Endothelial cell of umbilical vein (primary cell): Measurements from ENCODE around the gene DSG4. TPM values are rescaled to one million over a fixed set of nuclear protein-coding genes. Genes with fewer than 3 reads are reported as not detected.

Source experiments
- BruUV-seq: library from RNA; stranded (reverse); fragments of 400-500 nt; replicated peaks from 2 replicates; lab custom pipeline; 2021; lab: Mats Ljungman, UMichigan
- CTCF ChIA-PET: fragments of 300-600, 350-600 bp; sonication (Branson Sonifier 250); formaldehyde crosslinking; loops from one replicate; lab custom pipeline; 2021; ENCODE audit warnings: antibody characterized with exemption, inconsistent platforms; lab: Charles Lee
- POLR2A ChIA-PET: fragments of 300-600, 350-600 bp; sonication (Branson Sonifier 250); formaldehyde crosslinking; loops from one replicate; lab custom pipeline; 2021; ENCODE audit warnings: antibody characterized with exemption, inconsistent platforms; lab: Charles Lee
- DNase-seq: peaks from one replicate; pipeline ENCODE4 v3.0.0-alpha.2; 2011; ENCODE audit warnings: low read depth, low spot score
- FAIRE-seq: peaks from 2 replicates; lab custom pipeline; 2011; peaks lifted over from hg19 to GRCh38; lab: Jason Lieb, UNC
- H2AFZ ChIP-seq: 2 replicates; pipeline ENCODE4 v1.6.0; 2012; ENCODE audit warnings: low read depth, low read length, control low read depth, inconsistent platforms
- H3K27ac ChIP-seq: 2 replicates; pipeline ENCODE4 v1.5.1; 2011; ENCODE audit warnings: low read depth, mild to moderate bottlenecking, control low read depth, low read length, moderate library complexity; ENCODE audit not compliant: insufficient read depth
- H3K27me3 ChIP-seq, 2 experiments: 2 replicates each; pipeline versions ENCODE4 v1.6.0 to v1.6.1; 2011; ENCODE audit warnings: low read length in 2 of 2, mixed read lengths in 1 of 2; ENCODE audit not compliant: control insufficient read depth in 2 of 2, insufficient read depth in 2 of 2
- H3K36me3 ChIP-seq, 2 experiments: 2 replicates in 1 of 2; 3 replicates in 1 of 2; pipeline ENCODE4 v1.5.1; 2011; ENCODE audit warnings: low read length in 2 of 2, mild to moderate bottlenecking in 1 of 2, moderate library complexity in 1 of 2; ENCODE audit not compliant: control insufficient read depth in 2 of 2, insufficient read depth in 2 of 2; ENCODE audit errors: extremely low read depth in 1 of 2
- H3K4me1 ChIP-seq: 3 replicates; pipeline ENCODE4 v1.5.1; 2011; ENCODE audit warnings: mild to moderate bottlenecking, low read length; ENCODE audit not compliant: control insufficient read depth, insufficient read depth; ENCODE audit errors: extremely low read depth
- H3K4me2 ChIP-seq: 2 replicates; pipeline ENCODE4 v1.6.1; 2011; ENCODE audit warnings: low read length, control low read depth, mixed read lengths; ENCODE audit not compliant: insufficient read depth
- H3K4me3 ChIP-seq, 3 experiments: fragments of 200-600 bp in 1 of 3; sonication (generic), shearing (Covaris generic) in 1 of 3; replicated peaks in 1 of 3; 2 replicates each; pipeline ENCODE4 v1.5.1; 2011 to 2016; ENCODE audit warnings: control low read depth in 3 of 3, low read length in 3 of 3, mild to moderate bottlenecking in 2 of 3, inconsistent platforms in 1 of 3, low read depth in 1 of 3, moderate library complexity in 1 of 3; ENCODE audit not compliant: insufficient read depth in 1 of 3
- H3K79me2 ChIP-seq: 2 replicates; pipeline ENCODE4 v1.6.0; 2012; ENCODE audit warnings: low read length, inconsistent platforms; ENCODE audit not compliant: control insufficient read depth, insufficient read depth
- H3K9ac ChIP-seq: replicated peaks from 2 replicates; pipeline ENCODE3; 2011; ENCODE audit warnings: low read length, control low read depth; ENCODE audit not compliant: insufficient read depth; ENCODE audit errors: extremely low read depth
- H3K9me1 ChIP-seq: replicated peaks from 3 replicates; pipeline ENCODE4 v1.6.0; 2011; ENCODE audit warnings: mild to moderate bottlenecking, low read length; ENCODE audit not compliant: control insufficient read depth, insufficient read depth; ENCODE audit errors: extremely low read depth
- H3K9me3 ChIP-seq: replicated peaks from 2 replicates; pipeline ENCODE4 v1.5.1; 2012; ENCODE audit warnings: low read length, inconsistent platforms; ENCODE audit not compliant: control insufficient read depth, insufficient read depth
- H4K20me1 ChIP-seq: replicated peaks from 2 replicates; pipeline ENCODE3; 2011; ENCODE audit warnings: mild to moderate bottlenecking, low read length; ENCODE audit not compliant: control insufficient read depth, insufficient read depth; ENCODE audit errors: extremely low read depth
- EZH2 ChIP-seq: IDR thresholded peaks from 2 replicates; pipeline ENCODE4 v1.6.1; 2012; ENCODE audit warnings: borderline replicate concordance, low read depth, mild to moderate bottlenecking, moderate library complexity, low read length, inconsistent platforms; ENCODE audit not compliant: severe bottlenecking
- FOS ChIP-seq: IDR thresholded peaks from 2 replicates; pipeline ENCODE4 v1.6.1; 2011; ENCODE audit warnings: mild to moderate bottlenecking, low read length, moderate library complexity, borderline replicate concordance; ENCODE audit not compliant: insufficient read depth
- GATA2 ChIP-seq: IDR thresholded peaks from 2 replicates; pipeline ENCODE4 v1.7.0; 2011; ENCODE audit warnings: low read depth, mild to moderate bottlenecking, moderate library complexity, mixed read lengths, low read length; ENCODE audit not compliant: insufficient read length, insufficient read depth
- JUN ChIP-seq: IDR thresholded peaks from 2 replicates; pipeline ENCODE4 v1.6.1; 2011; ENCODE audit warnings: borderline replicate concordance, low read depth; ENCODE audit not compliant: insufficient read length, insufficient read depth
- MYC ChIP-seq: IDR thresholded peaks from one replicate; pipeline ENCODE4 v1.6.1; 2011; ENCODE audit warnings: mild to moderate bottlenecking, low read depth, low read length
- POLR2A ChIP-seq: IDR thresholded peaks from 2 replicates; pipeline ENCODE4 v1.6.1; 2012; ENCODE audit warnings: low read depth, mild to moderate bottlenecking, control low read depth, low read length
- POLR2AphosphoS5 ChIP-seq: IDR thresholded peaks from 2 replicates; pipeline ENCODE4 v1.6.1; 2012; ENCODE audit warnings: low read depth, mild to moderate bottlenecking, control low read depth, low read length, moderate library complexity; ENCODE audit not compliant: insufficient read depth
- dilution Hi-C: fragments of 300-500 bp; cut with MboI; formaldehyde crosslinking; loops from one replicate; pipeline ENCODE4 v1.15.0; 2019; ENCODE audit warnings: low sequenced_read_pairs; ENCODE audit not compliant: extremely low pct_ligation_motif_present
- intact Hi-C: fragments of 100-400 bp; cut with micrococcal nuclease; formaldehyde crosslinking; loops from one replicate; pipeline ENCODE4 v1.10.0; 2022
- polyA plus RNA-seq, 4 experiments: library from polyadenylated mRNA; depleted of rRNA in 3 of 4; stranded (reverse) in 3 of 4; unstranded in 1 of 4; fragments of >200 nt; gene quantifications; 2 replicates each; pipeline versions ENCODE4 v1.2.1 to v1.2.3, GENCODE V29; 2011 to 2012; ENCODE audit warnings: missing spikeins in 1 of 4
- small RNA-seq: library from RNA; depleted of rRNA; stranded (forward); fragments of <200 nt; gene quantifications from one replicate; pipeline ENCODE3, GENCODE V24; 2012; ENCODE audit warnings: low replicate concordance, low read depth; ENCODE audit not compliant: insufficient read depth, insufficient read length
- total RNA-seq: library from RNA; stranded (reverse); gene quantifications from 2 replicates; pipeline ENCODE4 v1.2.3, GENCODE V29; 2021
- TF ChIP-seq, protein P1 (sequence below), 2 donors: IDR thresholded peaks; 1 replicate in 1 of 2; 2 replicates in 1 of 2; pipeline ENCODE4 v1.5.1; 2011; ENCODE audit warnings: low read length in 2 of 2, mild to moderate bottlenecking in 2 of 2, moderate library complexity in 2 of 2, control low read depth in 1 of 2, inconsistent platforms in 1 of 2, low read depth in 1 of 2; ENCODE audit not compliant: insufficient read depth in 1 of 2; ENCODE audit errors: extremely low read depth in 1 of 2
- TF ChIP-seq, protein P2 (sequence below): IDR thresholded peaks from 2 replicates; pipeline ENCODE4 v1.6.1; 2011; ENCODE audit not compliant: insufficient read depth, insufficient read length

The DSG4 gene
- total and polyA plus RNA-seq, 2 donors (not counting 3 experiments of a cell fraction or from before 2014, with no cell fraction given) = not detected

DNA sequence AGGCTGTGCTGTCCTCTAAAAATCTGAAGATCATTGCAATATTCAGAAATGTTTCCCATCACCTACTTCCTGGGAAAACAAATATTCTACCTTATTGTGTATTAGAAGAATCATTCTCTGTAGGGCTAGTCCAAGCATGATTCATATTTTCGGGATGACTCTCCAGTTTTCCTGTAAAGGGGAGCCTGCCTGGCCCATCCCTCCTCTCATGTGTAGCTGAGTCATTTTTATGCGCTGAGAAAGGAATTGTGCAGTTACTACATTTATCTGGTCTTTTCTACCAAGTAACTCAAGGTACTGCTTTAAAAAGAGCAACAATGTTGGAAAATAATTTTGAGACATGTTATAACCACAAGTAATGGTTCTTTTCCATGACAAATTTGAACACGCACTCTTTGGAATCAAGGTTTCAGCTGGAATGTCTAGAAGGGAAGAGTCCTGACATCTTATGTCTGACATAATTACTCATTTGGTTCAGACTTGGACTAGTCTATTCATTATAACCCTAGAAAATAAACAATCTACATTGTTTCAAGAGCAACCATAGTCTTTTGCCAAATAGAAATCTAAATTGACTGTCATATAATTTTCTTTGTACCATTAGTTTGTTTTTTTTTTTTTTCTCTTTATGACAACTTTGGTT is 77.6 kb downstream of the DSG4 start:
- Histone ChIP-seq H2AFZ (no peak overlapping the region), H3K9ac (no peak overlapping the region), H4K20me1 (no peaks in the 10 kb centered on the region), H3K36me3 (no peaks in the 10 kb centered on the region), H3K9me1 (no peaks in the 10 kb centered on the region), H3K79me2 (no peaks in the 10 kb centered on the region), H3K27ac (no peak overlapping the region), H3K27me3 (no peaks in the 10 kb centered on the region), H3K4me2 (no peak overlapping the region), H3K4me3 (no peak overlapping the region), H3K9me3 (no peaks in the 10 kb centered on the region), H3K4me1 (no peaks in the 10 kb centered on the region)
- FAIRE-seq (no peak), DNase-seq (no peak)
- intact Hi-C loops (no loop called here), dilution Hi-C loops (no loop called here)
- TF ChIP-seq, protein P1, sequence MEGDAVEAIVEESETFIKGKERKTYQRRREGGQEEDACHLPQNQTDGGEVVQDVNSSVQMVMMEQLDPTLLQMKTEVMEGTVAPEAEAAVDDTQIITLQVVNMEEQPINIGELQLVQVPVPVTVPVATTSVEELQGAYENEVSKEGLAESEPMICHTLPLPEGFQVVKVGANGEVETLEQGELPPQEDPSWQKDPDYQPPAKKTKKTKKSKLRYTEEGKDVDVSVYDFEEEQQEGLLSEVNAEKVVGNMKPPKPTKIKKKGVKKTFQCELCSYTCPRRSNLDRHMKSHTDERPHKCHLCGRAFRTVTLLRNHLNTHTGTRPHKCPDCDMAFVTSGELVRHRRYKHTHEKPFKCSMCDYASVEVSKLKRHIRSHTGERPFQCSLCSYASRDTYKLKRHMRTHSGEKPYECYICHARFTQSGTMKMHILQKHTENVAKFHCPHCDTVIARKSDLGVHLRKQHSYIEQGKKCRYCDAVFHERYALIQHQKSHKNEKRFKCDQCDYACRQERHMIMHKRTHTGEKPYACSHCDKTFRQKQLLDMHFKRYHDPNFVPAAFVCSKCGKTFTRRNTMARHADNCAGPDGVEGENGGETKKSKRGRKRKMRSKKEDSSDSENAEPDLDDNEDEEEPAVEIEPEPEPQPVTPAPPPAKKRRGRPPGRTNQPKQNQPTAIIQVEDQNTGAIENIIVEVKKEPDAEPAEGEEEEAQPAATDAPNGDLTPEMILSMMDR (IDR thresholded peaks at IDR 0.05; ENCODE audit: extremely low read depth in 1 of 2, insufficient read depth in 1 of 2, low read depth in 1 of 2, low read length in 2 of 2) = no peak
- no peak for TF ChIP-seq MYC
- no peak for TF ChIP-seq POLR2A
- TF ChIP-seq GATA2 = no peak
- no peak for TF ChIP-seq POLR2AphosphoS5
- TF ChIP-seq JUN = no peak
- TF ChIP-seq, protein P2, sequence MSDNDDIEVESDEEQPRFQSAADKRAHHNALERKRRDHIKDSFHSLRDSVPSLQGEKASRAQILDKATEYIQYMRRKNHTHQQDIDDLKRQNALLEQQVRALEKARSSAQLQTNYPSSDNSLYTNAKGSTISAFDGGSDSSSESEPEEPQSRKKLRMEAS = no peak
- TF ChIP-seq EZH2 = no peak
- TF ChIP-seq FOS = no peak
- BruUV-seq = no TSS peak
- ChIA-PET POLR2A (no interaction called here), CTCF (no interaction called here)

Small RNAs within 50 kb of the gene (small RNA-seq; reads per million reads assigned to genes)
- not detected for gene RF00019
- gene RNU6-167P = not detected

Other genes starting within 250 kb of the DSG4 start
- gene DSC1, start 213.9 kb upstream of the DSG4 start, total RNA-seq = not detected in 2 replicates
- gene DSC1, start 213.9 kb upstream of the DSG4 start, polyA plus RNA-seq = not detected in 2 replicates
- not detected in 2 replicates for gene DSG1, start 58.6 kb upstream of the DSG4 start, total RNA-seq
- not detected in 2 replicates for gene DSG1, start 58.6 kb upstream of the DSG4 start, polyA plus RNA-seq
- gene DSG3, start 71.0 kb downstream of the DSG4 start, total RNA-seq = 0.07 TPM in 2 replicates
- gene DSG3, start 71.0 kb downstream of the DSG4 start, polyA plus RNA-seq = not detected in 2 replicates
- 0.04 TPM in 1 of 2 replicates, not detected in the other for gene DSG2, start 121.4 kb downstream of the DSG4 start, total RNA-seq
- 0.04 TPM in 1 of 2 replicates, not detected in the other for gene DSG2, start 121.4 kb downstream of the DSG4 start, polyA plus RNA-seq
- gene TTR, start 215.1 kb downstream of the DSG4 start, total RNA-seq = not detected in 2 replicates
- not detected in 2 replicates for gene TTR, start 215.1 kb downstream of the DSG4 start, polyA plus RNA-seq